ENCODE measurements around the gene KCNMB3.
"Not testable (repeated sequence)": the region's sequence is repeated elsewhere in the genome, so short reads cannot be mapped to it uniquely, and the experiment has no call there.

Gene KCNMB3, protein sequence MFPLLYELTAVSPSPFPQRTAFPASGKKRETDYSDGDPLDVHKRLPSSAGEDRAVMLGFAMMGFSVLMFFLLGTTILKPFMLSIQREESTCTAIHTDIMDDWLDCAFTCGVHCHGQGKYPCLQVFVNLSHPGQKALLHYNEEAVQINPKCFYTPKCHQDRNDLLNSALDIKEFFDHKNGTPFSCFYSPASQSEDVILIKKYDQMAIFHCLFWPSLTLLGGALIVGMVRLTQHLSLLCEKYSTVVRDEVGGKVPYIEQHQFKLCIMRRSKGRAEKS

GRCh38 chr3:179250803-179251476, at the start of gene KCNMB3:
KCNMB3 (minus strand) TSS chr3:179251114; CDS start chr3:179250990, 124 bp downstream.
- no peak for DNase-seq

DNA sequence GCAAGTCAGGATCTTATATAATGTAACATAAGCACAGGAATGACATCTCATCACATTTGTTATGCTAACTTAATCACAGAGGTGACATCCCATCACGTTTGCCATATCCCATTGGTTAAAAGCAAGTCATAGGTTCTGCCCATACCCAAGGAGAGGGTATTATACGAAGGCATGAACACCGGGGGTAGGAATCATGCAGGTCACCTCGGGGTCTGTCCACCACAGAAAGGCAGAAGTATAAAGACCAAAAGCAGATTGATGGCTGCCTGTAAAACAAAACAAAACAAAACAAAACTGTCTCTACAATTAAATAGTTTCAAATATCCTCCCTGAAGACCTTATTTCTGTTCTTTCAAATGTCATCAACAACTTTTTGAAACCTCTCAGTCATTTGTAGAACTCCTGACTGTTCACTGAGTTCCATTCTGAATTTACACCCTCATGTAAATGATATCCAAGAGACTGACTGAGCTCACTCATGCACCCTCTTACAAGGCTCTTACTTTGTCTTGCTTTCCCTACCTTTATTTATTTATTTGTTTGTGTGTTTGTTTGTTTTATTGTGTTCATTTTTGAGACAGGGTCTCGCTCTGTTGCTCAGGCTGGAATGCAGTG, 49.2 kb upstream of the KCNMB3 start:
- DNase-seq = no peak

DNA sequence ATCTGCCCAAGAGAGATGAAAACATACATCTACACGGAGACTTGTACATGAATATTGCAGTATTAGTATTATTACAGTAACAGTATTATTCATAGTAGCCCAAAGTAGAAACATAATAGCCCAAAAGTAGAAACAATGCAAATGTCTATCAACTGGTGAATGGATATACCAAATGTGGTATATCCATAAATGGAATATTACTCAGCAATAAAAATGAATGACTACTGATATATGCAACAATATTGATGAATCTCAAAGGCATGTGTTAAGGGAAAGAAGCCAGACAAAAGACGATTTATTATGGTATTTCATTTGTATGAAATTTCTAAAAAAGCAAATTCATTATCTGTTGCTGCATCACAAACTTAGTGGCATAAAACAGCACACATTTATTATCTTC, 48.4 kb upstream of the KCNMB3 start:
- no peak for DNase-seq

DNA sequence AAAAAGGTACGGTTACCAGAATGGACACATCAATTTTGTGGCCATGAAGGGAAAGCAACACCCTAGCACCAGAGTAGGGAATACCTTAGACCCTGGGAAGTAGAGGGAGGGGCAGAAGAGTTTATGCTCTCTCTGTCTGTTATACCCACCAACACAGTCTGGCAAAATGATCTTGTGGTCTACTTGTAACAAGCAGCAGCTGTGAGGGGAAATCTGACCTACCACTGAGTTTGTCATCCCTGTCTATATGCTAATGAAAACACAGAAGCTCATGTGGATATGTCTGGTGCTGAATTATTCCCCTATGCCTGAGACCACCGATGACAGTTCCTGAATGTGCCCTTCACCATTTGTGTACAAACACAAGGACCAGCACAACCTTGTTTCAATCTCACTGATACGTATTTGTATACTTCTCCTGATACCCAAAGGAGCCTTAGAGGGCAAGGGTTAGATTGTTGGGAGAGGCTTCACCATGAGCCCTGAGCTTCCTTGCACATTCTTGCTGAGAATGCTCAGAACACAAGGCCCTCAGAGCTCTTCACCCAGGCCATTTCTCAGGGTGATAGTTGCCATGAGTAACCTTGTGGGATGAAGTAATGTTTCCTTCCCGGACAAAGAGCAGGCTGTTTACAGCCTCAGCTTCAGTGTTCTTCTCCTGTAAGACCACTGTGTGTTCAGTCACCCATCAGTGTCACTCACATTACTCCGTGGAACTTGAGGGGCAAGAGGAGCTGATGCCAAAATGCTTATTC, 47.2 kb upstream of the KCNMB3 start:
- no peak for DNase-seq

- no peak for DNase-seq
Measured at GRCh38 chr3:179292450-179292849, 41.5 kb upstream of the KCNMB3 start.

DNA sequence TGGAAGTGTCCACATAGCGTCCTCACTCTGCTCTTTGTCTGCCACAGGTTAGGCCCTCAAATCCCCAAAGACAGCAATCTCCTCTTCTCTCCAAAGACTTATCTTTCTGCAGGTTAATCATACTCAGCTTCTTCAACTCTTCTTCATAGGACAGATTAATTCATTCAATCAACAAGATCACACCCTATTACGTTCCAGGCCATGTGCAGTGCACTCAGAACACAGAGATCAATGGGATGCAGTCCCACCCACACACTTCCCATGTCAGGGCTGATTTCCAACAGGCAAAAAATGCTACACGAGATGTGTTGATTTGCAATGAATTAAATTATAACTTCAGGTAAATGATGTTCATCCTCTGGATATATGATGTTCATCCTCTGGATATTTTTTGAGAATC, 38.4 kb upstream of the KCNMB3 start:
- DNase-seq = no peak

- no peak for DNase-seq
Measured at GRCh38 chr3:179288845-179289244, 37.9 kb upstream of the KCNMB3 start.

DNA sequence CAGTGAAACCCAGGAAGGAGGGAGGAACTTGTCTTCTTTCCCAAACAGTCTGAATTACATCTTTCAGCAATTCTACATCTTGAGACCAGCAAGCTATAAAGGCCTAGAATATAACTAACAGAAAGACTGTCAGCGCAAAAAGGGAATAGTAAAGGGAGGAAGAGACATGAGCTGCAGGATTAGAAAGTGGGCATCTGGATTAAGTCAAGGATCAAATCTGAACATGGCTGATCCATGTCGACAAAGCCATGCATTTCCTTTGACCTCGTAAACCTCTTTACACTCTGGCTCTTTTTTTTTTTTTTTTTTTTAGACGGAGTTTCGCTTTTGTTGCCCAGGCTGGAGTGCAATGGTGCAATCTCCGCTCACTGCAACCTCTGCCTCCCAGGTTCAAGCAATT, 35.4 kb upstream of the KCNMB3 start:
- DNase-seq = no peak

- DNase-seq = no peak
Measured at GRCh38 chr3:179281825-179282224, 30.9 kb upstream of the KCNMB3 start.

GRCh38 chr3:179279837-179280236, 28.9 kb upstream of the KCNMB3 start:
- no peak for DNase-seq

GRCh38 chr3:179278932-179279693, 28.2 kb upstream of the KCNMB3 start:
- no peak for DNase-seq

DNA sequence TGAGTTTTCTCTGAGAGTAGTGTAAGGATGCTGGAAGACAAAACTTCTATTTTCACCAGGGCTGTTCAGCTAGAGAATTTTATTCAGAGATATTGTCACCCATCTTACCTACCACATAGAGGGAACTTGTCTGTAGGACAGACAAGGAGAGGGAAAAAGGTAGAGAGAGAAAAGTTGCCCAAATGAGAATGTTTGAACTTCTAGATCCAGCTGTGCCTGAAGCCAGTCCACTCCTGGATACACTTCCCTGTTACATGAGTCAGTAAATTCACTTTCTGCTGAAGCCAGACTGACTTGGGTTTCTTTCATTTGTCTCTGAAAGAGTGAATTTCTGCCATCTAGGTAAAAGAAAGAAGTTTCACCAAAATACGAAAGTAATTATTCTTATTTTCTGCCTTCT, 27.2 kb upstream of the KCNMB3 start:
- no peak for DNase-seq

DNA sequence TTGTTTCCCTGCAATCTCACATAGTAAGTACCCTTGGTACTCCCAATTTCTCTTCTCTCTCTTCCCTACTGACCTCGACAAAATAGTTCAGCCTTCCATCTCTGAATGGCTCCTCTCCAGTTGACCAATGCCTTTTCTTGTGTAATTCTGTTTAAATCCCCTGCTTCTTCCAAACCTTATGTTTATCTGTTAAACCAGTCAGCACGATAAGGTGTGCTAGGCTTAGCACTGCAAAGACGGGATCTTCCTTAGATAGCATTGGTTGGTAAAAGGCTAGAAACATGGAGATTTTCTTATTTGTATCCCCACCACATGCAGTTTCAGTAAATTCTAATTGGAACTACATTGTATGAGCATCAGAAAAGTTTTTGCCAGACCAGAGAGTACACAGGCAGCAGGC, 25.8 kb upstream of the KCNMB3 start:
- no peak for DNase-seq

DNA sequence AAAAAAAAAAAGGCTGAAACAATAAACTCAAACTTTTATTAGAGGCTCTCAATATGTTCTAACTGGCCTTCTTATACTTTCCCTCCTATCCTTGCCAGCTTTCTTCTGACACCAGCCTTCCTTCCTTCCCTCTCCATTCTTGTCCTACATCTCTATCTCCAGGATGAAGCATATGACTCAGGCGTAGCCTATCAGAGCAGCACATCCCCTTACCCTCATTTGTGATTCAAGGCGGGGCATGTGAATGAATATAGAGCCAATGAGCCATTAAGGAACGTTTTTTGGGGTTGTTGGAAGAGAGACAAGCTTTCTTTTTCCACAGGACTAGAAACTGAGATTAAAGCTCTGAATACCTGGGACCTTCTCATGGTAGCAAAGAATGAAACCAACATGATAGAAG, 25.1 kb upstream of the KCNMB3 start:
- DNase-seq = no peak

GRCh38 chr3:179274434-179274833, 23.5 kb upstream of the KCNMB3 start:
- DNase-seq = not testable (repeated sequence)

GRCh38 chr3:179272385-179272784, 21.5 kb upstream of the KCNMB3 start:
- DNase-seq = no peak

GRCh38 chr3:179269152-179269707, 18.3 kb upstream of the KCNMB3 start:
- no peak for DNase-seq

- DNase-seq = no peak
Measured at GRCh38 chr3:179268400-179269051, 17.6 kb upstream of the KCNMB3 start.

GRCh38 chr3:179266701-179267211, 15.8 kb upstream of the KCNMB3 start:
- DNase-seq = no peak

GRCh38 chr3:179265875-179266274, 15.0 kb upstream of the KCNMB3 start:
- no peak for DNase-seq

DNA sequence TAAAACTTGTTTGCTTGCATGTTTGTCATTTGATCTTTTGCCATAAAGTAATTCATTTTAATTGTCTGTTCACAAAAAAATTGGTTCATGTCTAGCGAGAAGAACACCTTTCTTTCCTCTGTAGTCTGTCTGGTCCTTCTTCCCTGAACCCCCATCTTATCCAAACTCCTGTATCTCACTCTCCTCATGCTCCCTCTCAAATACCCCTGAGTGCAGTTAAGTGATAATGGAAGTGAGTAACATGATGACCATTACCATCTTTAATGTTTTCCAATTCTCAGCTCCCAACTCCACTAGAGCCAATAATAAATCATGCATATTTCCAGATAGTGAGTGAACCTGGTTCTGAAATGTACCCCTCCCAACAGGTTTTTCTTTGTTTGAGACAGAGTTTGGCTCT, 14.2 kb upstream of the KCNMB3 start:
- no peak for DNase-seq

GRCh38 chr3:179264449-179264848, 13.5 kb upstream of the KCNMB3 start:
- no peak for DNase-seq
